ENCODE measurements around the gene ATG16L2.
A peak's percentile ranks its signal among the peaks of the same experiment; 100 is the strongest.
"Not testable (repeated sequence)": the region's sequence is repeated elsewhere in the genome, so short reads cannot be mapped to it uniquely, and the experiment has no call there.

The ATG16L2 gene

DNA sequence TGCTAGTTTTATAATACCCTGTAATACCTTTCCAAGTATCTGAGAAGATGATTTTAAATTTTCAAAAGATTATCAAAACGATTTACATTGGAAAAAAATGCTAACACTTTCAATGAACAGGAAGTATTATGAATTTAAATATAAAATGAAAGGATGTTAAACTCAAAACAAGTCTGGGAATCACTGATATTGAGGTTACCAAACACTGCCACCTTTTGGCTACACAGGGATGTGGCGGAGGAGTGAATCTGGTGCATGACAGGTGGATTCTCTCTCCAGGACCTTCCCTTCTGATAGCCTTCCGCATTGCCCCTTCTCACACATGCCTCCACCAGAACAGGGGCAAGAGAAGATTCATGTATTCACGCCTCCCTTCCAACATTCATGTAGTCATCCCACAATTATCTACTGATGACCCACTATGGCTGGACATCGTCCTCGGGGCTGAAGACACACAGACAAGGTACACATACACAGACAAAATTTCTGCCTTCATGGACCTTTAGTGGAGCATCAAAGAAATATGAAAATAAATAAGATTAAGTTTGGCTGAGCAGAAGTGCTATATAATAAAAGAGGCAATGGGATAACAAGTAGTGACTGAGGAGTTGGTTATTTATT, 34.7 kb downstream of the ATG16L2 start:
- DNase-seq (ENCODE audit: low read depth) = peak; percentile 31

DNA sequence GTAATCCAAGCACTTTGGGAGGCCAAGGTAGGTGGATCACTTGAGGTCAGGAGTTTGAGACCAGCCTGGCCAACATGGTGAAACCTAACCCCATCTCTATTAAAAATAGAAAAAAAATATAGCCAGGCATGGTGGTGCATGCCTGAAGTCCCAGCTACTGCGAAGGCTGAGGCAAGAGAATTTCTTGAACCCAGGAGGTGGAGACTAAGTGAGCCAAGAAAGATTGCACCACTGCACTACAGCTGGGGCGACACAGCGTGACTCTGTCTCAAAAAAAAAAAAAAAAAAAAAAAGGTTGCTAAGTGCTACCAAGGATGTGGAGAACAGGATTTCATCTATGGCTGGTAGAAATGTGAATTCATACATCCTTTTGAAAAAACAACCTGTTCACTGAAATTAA, 36.6 kb downstream of the ATG16L2 start:
- no peak for DNase-seq (ENCODE audit: low read depth)

DNA sequence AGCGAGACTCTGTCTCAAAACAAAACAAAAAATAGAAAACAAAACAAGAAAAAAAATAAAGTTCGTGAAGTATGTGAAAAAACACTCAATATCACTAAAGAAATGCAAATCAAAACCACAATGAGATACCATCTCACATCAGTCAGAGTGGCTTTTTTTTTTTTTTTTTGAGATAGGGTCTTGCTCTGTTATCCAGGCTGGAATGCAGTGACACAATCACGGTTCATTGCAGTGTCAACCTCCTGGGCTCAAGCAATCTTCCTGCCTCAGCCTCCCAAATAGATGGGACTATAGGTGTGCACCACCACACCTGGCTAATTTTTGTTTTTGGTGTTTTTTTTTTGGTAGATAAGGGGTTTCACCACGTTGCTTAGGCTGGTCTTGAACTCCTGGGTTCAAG, 37.5 kb downstream of the ATG16L2 start:
- no peak for DNase-seq (ENCODE audit: low read depth)

DNA sequence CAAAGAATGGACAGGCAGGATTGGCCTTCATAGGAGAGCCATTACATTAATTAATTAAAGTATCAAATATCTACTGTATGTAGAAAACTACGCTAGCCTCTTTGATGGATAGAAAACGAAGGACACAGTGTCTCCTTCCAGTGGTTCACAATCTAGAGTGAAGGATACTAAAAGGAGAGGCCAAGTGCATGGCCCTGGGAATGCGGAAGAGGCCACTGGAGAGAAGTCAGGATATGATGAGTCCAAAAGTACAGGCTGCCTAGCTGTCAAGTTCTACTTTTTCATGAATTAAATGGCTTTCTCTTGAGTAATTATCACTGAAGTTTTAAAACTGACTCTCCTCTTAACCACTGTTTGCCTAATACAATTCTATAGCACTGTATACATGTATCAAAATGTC, 41.9 kb downstream of the ATG16L2 start:
- DNase-seq (ENCODE audit: low read depth) = no peak

DNA sequence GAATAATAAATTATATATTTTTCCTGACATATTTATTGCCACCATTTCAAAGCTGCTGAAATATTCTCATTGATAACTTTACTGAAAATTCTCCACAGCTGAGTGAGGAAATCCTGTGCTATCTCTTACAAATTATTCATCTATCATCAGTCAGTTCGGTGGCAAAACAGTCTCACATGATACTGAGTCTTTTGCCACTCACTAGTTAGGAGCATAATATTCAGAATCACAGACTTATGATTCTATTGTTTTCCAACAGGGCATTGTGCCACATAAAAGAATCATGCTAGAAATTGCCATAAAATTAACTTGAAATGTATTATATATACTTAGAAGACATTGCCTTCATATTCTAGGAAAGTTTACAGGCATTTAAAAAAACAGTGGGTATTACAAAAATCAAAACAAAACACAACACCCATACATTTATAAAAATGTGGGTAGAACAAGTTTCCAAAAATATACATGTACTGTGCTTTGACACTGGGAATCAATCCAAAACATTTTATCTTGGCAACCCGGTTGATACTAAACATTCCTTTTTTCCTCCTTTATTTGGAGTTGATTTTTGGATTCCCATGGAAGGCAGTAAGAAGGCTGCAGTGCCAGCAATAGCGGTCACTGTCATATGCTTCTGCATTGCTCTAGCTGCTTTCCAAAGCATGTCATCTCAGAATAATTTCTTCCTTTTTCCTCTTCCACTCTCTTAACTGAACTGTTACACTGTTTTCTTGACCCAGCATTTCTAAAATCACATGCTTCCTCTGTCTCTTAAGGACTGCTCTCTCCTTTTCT, 42.5 kb downstream of the ATG16L2 start:
- DNase-seq (ENCODE audit: low read depth) = no peak

DNA sequence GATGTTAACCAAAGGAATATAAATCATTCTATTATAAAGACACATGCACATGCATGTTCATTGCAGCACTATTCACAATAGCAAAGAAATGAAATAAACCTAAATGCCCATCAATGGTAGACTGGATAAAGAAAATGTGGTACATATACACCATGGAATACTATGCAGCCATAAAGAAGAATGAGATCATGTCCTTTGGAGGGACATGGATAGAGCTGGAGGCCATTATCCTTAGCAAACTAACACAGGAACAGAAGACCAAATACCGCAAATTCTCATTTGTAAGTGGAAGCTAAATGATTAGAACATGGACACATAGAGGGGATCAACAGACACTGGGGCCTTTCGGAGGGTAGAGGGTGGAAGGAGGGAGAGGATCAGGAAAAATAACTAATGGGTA, 44.1 kb downstream of the ATG16L2 start:
- DNase-seq (ENCODE audit: low read depth) = not testable (repeated sequence)

DNA sequence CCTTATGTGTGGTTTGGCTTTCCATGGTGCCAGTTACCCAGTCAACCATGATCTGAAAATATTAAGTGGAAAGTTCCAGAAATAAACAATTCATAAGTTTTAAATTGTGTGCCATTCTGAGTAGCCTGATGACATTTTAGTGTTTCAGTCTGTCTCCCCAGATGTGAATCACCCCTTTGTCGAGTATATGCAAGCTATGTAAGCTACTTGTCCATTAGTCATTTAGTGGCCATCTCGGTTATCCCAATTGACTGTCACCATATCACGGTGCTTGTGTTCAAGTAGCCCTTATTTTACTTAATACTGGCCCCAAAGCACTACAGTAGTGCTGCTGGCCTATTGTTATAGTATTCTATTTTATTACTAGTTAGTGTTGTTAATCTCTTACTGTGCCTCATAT, 44.9 kb downstream of the ATG16L2 start:
- DNase-seq (ENCODE audit: low read depth) = no peak

DNA sequence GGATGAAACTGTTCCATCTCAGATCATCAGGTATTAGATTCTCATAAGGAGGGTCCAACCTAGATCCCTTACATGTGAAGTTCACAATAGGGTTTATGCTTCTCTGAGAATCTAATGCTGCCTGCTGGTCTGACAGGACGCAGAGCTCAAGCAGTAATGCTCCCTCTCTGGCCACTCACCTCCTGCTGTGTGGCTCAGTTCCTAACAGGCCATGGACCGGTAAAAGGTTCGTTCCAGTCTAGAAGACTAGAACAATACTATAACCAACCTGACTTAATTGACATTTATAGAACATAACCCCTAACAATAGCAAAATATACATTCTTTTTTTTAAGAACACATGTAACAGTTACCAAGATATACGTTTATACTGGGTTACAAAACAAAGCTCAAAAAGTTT, 45.8 kb downstream of the ATG16L2 start:
- no peak for DNase-seq (ENCODE audit: low read depth)

DNA sequence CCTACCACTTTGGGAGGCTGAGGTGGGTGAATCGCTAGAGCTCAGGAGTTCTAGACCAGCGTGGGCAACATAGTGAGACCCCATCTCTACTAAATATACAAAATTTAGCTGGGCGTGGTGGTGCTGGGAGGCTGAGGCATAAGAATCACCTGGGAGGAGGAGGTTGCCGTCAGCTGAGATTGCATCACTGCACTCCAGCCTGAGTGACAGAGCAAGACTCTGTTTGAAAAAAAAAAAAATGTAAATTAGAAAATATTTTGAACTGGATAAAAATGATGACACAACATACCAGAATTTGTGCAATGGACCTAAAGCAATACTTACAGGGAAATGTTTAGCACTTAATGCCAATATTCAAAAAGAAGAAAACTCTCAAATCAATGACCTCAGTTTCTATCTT, 46.4 kb downstream of the ATG16L2 start:
- no peak for DNase-seq (ENCODE audit: low read depth)

DNA sequence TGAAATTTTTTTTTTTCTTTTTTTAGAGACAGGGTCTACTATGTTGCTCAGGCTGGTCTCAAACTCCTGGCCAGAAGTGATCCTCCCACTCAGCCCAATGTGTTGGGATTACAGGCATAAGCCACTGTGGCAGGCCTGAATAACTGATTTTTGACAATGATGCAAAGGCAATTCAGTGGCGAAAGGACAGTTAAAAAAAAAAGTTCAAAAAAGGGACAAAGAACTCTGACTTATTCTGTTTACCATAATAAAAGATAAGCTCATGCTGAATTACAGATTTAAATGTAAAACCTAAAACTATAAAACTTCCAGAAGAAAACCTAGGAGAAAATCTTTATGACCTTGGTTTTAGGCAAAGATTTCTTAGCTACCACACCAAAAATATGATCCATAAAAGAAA, 48.9 kb downstream of the ATG16L2 start:
- no peak for DNase-seq (ENCODE audit: low read depth)

DNA sequence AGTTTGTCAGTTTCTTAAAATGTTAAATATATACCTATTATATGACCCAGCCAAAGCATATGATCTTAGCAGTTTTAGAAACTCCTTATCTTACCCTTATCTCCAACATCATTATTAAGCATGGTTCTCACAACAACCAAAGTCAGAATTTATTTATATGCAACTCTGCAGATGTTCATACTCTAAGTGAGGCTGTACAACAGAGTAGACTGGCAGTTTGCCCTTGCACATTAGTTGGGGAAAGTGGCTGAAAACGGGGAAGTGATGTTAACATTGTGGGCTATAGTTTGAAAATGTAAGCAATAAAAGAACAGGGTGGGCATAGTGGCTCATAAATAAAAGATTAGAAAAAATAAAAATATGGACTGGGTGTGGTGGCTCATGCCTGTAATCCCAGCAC, 49.7 kb downstream of the ATG16L2 start:
- no peak for DNase-seq (ENCODE audit: low read depth)

DNA sequence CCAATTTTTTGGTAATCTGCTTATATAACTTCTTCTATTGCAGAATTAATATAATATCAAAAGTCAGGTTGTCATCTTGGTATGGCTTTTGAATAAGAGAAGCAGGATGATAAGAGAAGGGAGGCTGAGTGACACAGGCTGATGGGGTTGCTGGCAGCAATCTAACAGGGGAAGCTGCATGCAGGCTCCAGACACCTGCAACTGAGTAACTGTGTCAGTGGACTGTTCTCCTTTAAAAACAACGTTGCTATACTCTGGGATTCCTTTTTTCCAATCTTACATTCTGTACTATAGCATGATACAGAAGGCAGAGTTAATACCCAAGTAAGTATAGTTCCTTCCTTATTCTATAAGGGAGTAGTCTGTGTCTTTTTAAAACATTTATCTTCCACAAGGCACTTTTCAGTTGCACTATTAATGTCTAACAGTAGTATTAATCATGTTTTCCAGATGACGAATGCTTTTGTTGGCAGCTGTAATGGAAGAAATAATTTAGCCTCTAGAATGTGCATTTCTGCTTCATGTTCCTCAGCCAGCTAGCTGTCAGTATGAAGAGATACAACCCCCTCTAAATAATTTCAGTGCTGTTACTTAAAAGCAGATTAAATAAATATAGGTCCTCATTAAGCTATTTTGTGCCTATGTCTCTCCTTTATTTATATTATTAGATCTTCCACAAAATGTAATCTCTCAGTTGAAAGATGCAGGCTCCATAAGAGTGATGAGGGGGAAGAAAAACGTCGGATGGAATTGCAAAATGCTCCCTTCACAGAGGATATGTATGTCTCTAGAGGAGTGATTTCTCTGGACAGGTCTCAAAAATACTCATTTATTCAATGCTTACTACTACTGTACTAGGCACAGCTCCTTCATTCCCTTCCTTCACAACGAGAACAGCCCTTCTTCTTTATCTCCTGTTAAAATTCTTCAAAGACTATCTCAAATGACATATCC, 50.8 kb downstream of the ATG16L2 start:
- no peak for DNase-seq (ENCODE audit: low read depth)

DNA sequence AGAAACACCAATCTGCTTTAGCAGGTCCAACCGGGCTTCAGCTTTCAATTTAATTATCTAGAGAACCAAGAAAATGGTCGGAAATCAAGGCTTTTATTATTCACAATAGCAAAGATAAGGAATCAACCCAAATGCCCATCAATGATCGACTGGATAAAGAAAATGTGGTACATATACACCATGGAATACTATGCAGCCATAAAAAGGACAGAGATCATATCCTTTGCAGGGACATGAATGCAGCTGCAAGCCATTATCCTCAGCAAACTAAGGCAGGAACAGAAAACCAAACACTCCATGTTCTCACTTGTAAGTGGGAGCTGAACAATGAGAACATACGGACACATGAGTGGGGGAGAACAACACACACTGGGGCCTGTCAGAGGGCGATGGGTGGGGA, 53.8 kb downstream of the ATG16L2 start:
- DNase-seq (ENCODE audit: low read depth) = no peak

DNA sequence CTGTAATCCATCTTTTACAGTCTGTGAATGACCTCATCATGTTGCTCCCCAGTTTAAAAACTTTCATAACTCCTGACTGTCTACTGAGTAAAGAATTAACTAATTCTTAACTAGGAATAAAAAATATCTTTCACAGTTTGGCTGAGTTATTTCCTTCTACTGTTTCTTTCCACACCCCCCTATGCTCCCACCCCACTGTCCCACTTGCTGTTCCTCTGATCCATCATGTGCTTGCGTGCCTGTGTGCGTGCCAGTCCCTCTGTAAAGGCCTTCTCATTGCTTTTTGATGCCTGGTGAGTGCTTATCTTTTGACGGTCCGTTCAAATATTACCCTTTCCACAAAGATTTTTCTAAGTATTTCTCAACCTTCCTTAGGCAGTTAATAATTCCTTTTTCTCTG, 55.6 kb downstream of the ATG16L2 start:
- no peak for DNase-seq (ENCODE audit: low read depth)

DNA sequence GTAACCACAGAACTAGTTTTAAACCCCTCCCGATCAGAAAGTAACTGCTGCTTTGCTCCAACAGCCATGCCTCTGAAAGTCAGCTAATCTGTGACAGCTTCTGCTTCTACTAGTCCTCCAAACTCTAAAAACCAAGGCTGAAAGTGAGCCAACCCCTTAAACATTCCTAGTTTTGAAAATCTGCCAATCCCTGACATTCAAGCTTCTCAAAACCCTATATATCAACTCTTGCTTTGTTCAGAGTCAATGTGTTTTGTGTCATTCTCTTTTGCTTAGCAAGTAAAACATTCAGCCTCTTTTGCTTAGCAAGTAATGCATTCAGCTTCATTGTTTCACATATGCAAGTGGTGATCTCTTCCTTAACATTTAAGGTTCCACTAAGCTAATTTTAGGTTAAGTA, 56.9 kb downstream of the ATG16L2 start:
- DNase-seq (ENCODE audit: low read depth) = no peak

DNA sequence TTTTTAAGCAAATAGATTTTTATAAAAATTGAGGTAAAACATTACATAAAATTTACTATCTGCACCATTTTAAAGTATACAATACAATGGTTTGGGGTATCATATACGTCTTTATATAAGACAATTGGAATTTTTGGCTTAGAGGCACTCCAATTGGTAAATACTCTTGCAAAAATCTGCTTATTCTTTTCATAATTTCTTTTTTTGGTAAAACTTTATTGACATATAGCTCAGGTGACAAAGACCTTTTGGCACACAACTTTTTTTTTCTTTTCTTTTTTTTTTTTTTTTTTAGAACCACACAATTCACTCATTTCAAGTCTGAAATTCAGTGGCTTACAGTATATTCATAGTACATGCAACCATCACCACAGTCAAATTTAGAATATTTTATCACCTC, 57.8 kb downstream of the ATG16L2 start:
- DNase-seq (ENCODE audit: low read depth) = no peak

DNA sequence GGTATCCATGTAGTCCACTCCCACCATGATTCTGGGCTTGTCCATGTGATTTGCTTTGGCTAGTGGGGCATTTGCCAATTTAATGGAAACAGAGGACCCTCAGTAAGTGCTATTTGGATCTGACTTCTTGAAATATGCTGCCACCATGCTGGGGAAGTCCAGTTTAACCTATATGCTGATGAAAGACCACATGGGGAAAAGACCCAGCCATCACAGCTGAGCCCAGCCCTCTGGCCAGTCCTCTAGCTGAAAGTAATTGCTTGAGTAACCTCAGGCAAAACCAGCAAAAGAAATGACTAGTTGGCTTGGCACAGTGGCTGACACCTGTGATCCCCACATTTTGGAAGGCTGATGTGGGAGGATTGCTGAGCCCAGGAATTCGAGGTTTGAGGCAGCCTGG, 61.5 kb downstream of the ATG16L2 start:
- no peak for DNase-seq (ENCODE audit: low read depth)

DNA sequence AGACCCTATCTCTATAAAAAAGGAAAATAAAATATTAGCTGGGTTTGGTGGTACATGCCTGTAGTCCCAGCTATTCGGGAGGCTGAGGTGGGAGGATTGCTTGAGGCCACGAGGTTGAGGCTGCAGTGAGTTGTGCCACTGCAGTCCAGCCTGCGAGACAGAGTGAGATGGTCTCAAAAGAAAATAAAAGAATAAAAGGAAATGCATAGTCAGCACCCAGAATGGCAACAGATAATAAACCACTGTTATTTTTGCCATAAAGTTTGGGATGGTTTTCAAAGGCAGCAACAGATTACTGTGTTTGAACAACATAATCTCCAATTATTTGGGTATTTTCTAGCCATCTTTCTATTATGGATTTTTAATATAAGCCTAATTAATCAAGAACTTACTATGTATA, 61.9 kb downstream of the ATG16L2 start:
- no peak for DNase-seq (ENCODE audit: low read depth)

Data from T follicular helper cell (primary cell).